AG20443 (cell line): ENCODE results near the gene PKD1L1.
A peak's percentile ranks its signal among the peaks of the same experiment; 100 is the strongest.
"Not testable (repeated sequence)": the region's sequence is repeated elsewhere in the genome, so short reads cannot be mapped to it uniquely, and the experiment has no call there.

Source experiments
- DNase-seq: peaks from one replicate; pipeline ENCODE4 v3.0.0; 2012; ENCODE audit warnings: low spot score, mixed read lengths

The PKD1L1 gene

DNA sequence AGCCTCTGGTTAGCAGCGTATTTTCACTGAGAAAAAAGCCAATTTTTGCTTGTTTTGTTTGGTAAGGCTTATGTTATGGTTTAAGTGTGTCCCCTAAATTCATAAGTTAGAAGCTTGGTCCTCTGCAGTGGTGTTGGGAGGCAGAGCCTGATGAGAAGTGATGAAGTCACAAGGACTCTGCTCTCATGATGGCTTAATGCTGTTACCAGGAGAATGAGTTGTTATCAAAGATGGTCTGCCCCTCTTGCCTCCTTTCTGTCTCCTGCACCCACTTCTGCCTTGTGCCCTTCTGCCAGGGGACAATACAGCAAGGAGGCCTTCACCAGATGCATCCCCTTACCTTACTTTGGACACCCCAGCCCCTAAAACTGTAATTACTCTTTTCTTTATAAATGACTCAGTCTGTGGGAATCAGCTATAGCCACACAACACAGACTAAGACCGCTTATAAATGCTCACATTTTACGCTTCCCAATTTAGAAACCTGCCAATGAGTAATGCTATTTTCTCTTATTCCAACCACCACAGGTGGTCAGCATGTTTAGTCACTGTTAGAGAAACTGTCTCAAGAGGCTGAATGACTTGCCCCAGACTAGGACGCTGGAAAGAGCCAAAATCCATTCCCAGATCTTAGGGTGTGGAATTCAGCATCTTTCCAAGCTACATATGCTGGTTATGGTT lies 6.1 kb upstream of the PKD1L1 start:
- DNase-seq, result no peak

DNA sequence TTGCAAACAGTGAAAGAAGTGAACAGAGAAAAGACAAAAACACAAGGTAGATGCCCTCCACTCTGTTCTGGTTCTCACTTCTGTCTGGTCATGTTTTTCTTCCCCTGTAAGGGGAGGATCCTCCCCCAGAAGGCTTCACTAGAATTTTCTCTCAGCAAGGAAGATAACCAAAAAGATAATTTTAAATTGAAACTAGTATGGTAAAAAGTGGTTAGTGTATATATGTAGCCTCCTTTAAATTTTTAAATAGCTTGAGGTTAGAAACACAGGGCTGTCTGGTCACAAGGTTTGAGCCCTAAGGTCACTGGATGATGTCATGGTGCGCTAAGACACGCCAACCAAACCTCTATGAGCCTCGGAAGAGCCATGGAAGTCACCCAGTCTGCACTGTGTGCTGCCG lies 5.6 kb upstream of the PKD1L1 start:
- no peak for DNase-seq

DNA sequence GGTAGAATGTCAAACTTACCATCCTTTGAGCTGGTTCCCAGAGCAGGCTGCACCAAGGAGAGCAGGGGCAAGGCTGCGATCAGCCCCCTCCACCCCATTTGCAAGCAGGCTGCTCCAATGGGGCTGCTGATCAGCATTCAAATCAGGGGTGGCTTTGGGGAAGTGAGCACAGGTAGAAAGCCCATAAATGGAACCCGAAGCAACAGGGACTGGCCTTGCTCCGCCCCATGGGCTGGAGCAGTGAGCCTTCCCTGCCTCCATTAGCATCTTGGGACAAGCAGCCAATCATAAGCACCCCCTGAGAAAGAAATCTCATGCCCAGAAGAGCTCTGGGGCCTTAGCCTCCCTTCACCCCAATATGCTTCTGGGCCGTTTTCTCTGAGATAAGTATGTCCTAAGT lies 4.0 kb upstream of the PKD1L1 start:
- no peak for DNase-seq

DNA sequence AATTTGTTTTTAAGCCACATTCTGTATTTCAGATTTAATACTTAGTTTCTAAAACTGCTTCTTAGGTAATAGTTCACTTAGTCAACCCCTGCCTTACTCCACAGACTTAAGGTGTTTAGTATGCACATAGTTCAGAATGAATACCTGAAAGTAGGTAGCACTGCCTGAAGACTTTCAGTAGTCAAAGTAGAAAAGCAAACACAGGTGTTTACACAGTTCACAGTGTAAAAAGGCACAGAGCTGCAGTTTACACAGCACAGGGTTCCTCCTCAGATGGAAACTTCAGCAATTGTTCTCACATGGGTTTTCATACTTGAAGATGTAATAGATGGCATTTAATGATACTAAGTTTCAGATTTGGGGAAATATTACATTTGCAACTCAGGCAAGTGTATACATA lies 3.1 kb upstream of the PKD1L1 start:
- DNase-seq, result no peak

GRCh38 chr7:47950714-47951113 lies 2.4 kb upstream of the PKD1L1 start:
- no peak for DNase-seq

GRCh38 chr7:47949703-47950102 lies 1.4 kb upstream of the PKD1L1 start:
- no peak for DNase-seq

DNA sequence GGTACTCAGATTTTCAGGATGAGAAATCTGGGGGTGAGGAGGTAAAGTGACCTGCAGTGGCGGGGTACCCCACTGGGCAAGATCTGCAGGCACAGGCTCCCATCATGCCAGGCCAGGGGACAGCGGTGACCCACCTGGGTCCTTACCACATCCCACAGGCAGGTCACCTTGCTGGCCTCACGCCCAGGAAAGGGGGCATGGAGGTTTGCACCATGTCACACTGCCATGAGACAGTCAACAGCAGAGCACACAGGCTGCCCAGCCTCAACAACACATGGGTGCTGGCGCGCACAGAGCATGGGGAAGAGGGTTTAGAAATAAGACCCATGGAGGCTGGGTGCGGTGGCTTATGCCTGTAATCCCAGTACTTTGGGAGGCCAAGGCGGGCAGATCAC lies 914 bp downstream of the PKD1L1 start:
- no peak for DNase-seq

- DNase-seq, result no peak
Measured at GRCh38 chr7:47946581-47947354, 1.5 kb downstream of the PKD1L1 start.

DNA sequence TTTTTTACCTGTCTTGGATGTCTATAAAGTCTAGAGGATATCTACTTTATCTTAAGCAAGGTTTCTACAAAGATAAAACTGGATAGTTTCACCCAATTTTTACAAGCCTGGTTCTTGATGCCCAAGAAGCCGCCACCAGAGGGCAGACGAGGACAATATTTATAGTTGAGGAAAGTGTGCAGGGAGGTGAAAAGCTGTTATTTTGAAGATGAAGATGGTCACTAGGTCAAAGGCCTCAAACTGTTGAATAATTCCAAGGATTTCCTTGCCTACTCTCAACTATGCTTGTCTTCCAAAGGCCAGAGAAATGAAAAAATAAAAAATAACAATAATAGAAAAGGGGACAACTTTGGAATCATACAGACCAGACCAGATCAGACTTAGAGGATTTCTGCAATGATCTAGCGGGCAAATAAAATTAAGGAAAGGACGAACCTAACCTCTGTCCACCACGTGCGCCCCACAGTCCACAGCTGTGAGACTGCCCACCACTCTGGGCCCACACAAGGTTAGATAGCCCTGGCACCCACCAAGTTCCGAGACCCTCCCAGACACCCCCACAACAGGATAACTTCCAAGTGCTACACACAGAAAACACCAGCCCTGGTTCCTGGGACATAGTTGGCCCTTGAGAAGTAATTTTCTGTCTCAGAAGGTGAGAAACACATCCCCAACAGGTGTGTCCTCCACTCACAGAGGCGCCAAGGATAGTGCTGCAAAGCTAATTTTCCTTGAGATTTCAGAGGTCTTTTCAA lies 2.8 kb downstream of the PKD1L1 start:
- peak; percentile 55 for DNase-seq

DNA sequence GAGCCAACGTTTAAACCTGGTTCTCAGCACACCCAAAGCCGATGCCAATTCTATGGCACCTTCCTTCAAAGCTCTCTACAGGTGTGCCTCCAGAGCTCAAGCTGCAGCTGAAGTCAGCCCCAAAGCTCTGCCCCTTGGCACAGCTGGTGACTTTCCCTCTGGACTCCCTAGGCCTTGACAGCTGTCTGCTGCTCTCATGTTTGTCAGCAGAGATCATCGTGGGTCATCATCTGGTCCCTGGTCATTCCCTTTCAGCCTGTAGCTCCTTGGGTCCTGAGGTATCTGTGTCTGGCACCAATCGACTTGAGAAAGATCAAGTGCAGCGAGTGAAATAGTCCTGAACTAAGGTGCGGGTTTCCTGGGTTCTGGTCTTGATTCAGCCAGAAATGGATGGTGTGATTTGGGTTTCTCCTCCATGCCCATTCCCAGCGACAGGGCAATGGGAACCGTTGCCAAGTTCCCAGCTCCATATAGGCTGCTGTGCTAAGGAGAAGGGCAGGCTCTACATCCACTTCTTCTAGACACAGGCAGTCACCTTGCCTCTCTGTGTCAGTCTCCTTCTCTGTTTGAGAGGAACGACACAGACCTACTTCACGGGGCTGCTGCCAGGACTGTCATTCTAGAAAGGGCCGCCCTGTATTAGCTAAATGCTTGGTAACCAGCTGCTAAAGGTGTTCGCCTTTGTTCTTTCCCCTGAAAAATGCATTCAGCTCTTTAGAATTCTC lies 3.6 kb downstream of the PKD1L1 start:
- DNase-seq, result no peak

- no peak for DNase-seq
Measured at GRCh38 chr7:47943676-47944474, 4.4 kb downstream of the PKD1L1 start.

GRCh38 chr7:47942651-47943050 lies 5.6 kb downstream of the PKD1L1 start:
- DNase-seq, result not testable (repeated sequence)

- no peak for DNase-seq
Measured at GRCh38 chr7:47942132-47942531, 6.1 kb downstream of the PKD1L1 start.

- peak; percentile 86 for DNase-seq
Measured at GRCh38 chr7:47941136-47941844, 7.0 kb downstream of the PKD1L1 start.

- peak; percentile 93 for DNase-seq
Measured at GRCh38 chr7:47940088-47941013, 7.9 kb downstream of the PKD1L1 start.

- DNase-seq, result no peak
Measured at GRCh38 chr7:47939425-47940036, 8.7 kb downstream of the PKD1L1 start.

- no peak for DNase-seq
Measured at GRCh38 chr7:47938574-47939165, 9.6 kb downstream of the PKD1L1 start.

- DNase-seq, result no peak
Measured at GRCh38 chr7:47937711-47938573, 10.3 kb downstream of the PKD1L1 start.
